Lung microvascular endothelial cell (primary cell): ENCODE measurements around the gene GUCY2D. TPM values are rescaled to one million over a fixed set of nuclear protein-coding genes. Genes with fewer than 3 reads are reported as not detected.
A peak's percentile ranks its signal among the peaks of the same experiment; 100 is the strongest.
"Not testable (repeated sequence)": the region's sequence is repeated elsewhere in the genome, so short reads cannot be mapped to it uniquely, and the experiment has no call there.

Source experiments
- DNase-seq, 2 donors: peaks; one replicate each; pipeline versions ENCODE4 v3.0.0 to v3.0.0-alpha.2; 2010; ENCODE audit warnings: low read depth in 2 of 2
- total RNA-seq: library from RNA; depleted of rRNA; stranded (reverse); fragments of >200 nt; gene quantifications from 2 replicates; pipeline ENCODE4 v1.2.1, GENCODE V29; 2014

GUCY2D gene
- total RNA-seq = not detected in 2 replicates

DNA sequence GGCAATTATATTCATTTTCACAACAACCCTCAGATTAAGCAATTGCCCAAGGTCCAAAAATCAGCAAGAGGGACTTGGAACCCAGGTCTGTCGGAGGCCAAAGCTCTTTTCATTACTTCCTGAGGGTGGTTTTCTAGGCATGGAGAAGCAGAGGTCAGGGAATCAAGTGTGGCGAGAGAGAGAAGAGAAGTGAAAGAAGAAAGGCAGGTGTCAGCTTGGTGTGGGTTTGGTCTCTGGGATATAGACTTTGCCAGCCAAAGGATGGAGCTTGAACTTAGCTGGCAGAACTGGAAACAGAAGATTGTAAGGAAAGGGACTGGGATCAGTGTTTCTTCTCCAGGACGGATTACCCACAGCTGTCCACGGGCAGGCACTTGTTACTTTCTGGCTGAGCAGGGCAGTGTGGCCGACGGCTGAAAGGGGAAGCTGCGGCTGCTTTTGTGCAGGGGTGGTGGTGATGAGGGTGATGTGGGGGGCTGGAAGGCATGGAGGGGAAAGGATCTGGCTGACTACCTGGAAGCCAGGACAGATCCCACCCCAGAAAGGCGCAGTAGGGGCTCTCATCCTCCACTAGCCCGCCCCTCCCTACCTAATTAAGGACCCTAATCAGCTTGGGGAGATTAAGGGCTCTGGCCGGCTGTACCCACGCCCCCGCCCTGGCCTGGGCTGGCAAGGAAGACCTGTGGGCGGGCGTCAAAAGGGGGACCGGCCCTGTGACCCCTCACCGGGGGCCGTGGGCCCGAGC, at the start of gene GUCY2D:
TSS of gene GUCY2D (plus strand) at position 640 of the 745 bp plus-strand sequence. CDS start 433 bp downstream, outside the sequence.
- DNase-seq = no peak

DNA sequence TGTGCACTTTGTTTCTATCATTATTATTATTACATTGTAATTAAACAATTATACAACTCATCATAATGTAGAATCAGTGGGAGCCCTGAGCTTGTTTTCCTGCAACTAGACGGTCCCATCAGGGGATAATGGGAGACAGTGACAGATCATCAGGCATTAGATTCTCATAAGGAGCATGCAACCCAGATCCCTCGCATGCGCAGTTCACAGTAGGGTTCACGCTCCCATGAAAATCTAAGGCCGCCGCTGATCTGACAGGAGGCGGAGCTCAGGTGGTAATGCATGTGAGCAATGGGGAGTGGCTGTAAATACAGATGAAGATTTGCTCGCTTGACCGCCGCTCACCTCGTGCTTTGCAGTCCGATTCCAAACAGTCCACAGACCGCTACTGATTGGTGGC, 49.1 kb upstream of the GUCY2D start:
- DNase-seq = not testable (repeated sequence)

DNA sequence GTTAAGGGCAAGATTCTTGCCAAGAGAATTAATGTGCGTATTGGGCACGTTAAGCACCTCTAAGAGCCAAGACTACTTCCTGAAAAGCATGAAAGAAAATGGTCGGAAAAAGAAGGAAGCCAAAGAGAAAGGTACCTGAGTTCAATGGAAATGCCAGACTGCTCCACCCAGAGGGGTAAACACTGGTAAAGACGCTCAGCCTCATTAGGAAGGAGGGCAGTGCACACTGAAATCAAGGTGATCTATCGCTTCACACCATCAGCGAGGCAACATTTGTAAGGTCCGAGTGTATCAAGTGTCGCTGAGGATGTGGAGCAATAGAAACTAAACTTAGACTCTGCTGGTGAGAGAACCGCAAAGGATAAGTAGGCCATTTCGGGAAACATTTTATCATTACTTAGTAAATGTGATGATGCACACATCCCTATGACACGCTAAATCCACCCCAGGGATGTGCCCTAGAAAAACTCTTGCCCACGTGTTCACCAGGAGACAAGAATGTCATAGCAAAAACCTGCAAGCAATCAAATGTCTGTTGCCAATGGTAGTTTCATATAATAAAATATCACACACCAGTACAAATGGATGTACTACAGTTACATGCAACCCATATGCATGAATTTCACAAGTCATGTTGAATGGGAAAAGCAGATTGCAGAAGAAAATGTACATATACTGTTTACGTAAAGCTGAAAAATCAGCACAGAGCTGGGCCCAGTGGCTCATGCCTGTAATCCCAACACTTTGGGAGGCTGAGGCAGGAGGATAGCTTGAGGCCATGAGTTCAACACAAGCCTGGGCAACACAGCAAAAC, 46.8 kb upstream of the GUCY2D start:
- DNase-seq = no peak

DNA sequence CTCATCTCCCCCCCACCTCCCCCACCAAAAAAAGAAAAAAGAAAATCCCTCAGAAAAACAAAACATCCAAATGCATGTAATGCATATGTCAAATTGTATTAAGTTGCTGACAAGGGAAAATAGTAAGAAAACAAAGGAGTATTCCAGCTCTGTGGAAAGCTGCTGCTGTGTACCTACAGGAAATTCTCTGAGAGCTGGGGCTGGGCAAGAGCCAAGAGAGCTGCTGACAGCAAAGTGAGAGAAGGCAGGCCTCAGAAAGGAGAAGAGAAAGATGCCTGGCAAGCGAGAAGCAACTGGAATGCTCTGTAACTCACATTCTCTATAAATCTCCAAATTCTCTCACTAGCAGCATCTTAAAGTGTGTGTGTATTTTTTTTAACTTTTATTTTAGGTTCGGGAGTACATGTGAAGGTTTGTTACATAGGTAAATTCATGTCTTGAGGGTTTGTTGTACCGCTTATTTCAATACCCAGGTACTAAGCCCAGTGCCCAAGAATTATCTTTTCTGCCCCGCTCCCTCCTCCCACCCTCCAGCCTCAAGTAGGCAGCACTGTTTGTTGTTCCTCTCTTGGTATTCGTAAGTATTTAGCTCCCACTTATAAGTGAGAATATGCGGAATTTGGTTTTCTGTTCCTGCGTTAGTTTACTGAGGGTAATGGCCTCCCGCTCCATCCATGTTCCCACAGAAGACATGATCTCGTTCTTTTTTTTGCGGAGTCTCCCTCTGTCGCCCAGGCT, 46.0 kb upstream of the GUCY2D start:
- DNase-seq = peak; percentile 2 to 43

GRCh38 chr17:7959503-7960253, 42.7 kb upstream of the GUCY2D start:
- DNase-seq = no peak

DNA sequence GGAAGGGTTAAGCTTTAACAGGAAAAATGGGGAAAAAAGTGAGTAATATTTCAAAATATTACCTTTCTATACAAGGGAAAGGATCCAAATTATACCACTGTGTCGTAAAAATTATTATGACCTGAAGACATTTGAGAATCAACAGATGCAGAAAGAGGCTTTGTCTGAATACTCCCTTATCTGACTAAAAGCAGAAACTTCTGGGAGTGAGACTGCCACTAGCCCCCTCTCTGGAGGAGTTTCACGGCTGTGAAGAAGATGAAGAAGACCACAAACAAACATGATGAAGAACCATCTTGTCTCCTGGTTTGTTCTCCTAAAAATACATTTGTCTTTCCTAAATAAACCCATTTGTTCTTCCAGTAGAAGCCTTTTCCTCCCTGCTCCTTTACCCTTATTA, 41.0 kb upstream of the GUCY2D start:
- DNase-seq = no peak

DNA sequence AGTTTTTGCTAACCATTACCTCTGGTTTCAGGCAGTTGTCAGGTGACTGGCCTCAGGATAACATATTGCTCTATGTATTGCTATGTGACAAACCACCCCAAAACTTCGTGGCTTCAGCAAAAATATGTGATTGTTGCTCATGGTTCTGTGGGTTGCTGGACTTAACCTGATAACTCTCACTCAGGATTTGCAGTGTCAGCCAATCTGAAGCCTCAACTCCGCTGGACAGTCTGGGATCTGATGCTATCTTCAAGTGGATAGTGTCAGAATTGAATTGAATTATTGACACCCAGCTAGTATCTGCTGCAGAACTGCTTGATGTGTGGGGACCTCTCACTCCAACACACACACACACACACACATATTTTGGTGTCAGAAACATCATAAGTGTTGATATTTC, 34.7 kb upstream of the GUCY2D start:
- no peak for DNase-seq

DNA sequence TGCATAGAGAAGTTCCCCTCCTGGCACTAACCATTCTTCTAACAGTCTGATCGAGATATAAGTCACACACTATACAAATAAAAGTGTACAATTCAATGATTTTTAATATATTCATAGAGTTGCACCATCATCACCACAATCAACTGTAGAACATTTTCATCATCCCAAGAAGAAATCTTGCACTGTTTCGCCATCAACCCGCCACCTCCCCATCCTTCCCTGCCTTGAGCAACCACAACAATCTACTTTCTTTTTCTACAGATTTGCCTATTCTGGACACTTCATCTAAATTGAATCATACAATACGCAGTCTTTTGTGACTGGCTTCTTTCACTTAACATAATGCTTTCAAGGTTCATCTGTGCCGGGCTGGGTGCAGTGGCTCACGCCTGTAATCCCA, 33.0 kb upstream of the GUCY2D start:
- DNase-seq = no peak

DNA sequence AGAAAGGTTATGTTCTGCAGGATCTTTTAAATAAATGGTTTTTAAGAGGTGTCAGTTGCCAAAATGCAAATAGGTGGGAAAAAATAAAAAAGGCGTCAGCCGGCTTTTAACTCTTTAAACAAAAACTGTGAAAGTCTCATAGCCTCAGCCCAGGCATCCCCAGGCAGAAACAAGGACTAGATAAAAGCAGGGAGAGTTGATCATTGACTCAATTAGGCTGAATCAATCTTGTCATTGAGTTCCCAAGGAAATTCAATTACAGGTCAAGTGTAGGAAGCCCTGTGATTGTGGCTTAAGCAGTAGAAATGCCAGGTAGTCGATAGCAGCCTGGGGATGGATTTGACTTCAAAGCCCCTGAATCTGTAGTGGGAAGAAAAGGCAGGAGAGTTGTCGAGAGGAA, 30.8 kb upstream of the GUCY2D start:
- no peak for DNase-seq

GRCh38 chr17:7972131-7972785, 30.2 kb upstream of the GUCY2D start:
- DNase-seq = peak; percentile 7 to 9

GRCh38 chr17:7974638-7975131, 27.7 kb upstream of the GUCY2D start:
- no peak for DNase-seq

DNA sequence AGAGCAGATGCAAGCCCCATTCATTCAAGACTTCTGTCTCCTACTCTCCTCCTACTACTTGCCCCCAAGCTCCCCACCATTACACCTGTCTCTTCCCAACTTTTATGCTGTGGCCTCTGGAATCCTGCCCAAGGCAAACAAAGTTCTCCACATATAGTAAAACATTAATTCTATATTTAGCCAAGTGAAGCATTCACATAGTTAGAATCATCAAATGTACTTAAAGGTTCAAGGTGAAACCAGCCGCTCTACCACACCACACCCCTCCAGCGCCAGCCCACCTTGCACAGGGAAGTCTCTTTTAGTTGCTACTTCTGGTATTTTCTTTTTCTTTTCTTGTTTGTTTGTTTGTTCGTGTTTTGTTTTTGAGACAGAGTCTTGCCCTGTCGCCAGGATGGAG, 25.4 kb upstream of the GUCY2D start:
- no peak for DNase-seq

DNA sequence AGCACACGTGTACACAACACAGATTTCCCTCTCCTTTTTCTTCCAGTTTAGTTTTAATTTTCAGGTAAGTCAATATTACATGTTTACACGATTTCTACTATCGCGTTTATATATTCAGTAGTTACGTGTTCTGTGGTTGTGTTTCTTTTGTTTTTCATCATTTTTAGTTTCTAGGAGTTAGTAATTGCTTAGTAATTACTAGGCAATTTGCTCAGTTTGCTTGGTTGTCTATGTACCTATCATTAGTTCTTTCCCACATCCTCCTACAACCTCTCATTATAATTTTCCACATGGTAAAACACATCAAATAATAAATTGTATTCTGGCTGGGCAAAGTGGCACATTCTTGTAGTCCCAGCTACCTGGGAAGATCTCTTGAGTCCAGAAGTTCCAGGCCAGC, 24.6 kb upstream of the GUCY2D start:
- DNase-seq = no peak

GRCh38 chr17:7982173-7982572, 20.2 kb upstream of the GUCY2D start:
- DNase-seq = peak in 1 of 2 donors; percentile 62

DNA sequence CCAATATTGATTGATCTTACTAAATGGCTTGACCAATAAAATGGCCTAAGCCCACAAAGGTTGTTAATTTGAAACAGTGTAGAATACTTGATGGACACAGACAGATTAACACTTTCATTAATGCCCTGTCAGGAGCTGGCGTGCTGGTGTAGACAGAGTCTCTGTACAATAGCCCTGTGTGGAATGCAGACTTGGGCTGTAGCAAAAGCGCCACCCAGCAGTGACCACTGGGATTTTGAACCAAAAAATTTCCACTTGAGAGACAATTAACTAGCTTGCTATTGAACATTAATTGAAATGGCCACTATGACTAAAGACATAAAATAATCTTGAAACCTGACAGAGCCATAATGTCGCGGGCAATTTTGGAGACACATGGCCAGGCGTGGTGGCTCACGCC, 19.7 kb upstream of the GUCY2D start:
- DNase-seq = peak; percentile 50 to 60

GRCh38 chr17:7984904-7985303, 17.5 kb upstream of the GUCY2D start:
- no peak for DNase-seq

DNA sequence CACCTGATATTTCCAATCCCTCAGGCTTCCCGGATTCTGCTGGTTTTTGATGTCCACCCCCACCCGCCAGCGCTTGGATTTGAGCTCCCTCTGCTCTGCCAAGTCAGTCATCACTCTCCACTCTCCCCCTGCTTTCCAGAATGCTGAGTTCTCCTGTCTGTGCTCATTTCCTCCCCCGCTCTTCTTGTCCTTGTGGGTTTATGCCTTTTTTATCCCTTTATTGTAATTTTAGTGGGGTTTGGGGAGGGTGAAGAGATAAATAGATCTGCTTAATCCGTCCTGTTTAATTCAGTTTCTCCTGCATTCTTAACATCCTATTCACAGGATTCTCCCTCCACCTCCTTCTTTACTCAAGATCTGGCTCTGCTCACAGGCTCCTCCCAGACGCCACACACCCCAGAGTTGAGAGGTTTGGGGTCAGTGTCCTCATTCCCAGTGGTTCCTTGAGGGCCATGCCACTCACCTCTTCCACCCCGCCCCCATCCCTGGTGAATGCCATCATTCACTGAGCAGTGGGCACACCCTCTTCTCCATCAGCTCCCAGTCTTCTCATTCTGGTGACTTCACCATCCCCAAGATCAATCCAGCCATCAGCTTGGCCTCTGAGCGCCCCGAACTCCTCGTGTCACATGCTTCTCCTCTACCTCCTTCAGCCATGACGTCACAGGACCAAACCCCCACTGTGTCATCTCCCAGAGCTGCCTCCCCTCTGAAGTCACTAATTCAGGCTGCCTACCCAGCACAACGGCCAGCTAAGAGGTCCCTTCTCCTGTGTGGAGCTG, 15.1 kb upstream of the GUCY2D start:
- DNase-seq = no peak

GRCh38 chr17:7988750-7989178, 13.7 kb upstream of the GUCY2D start:
- DNase-seq = peak; percentile 83 to 86

DNA sequence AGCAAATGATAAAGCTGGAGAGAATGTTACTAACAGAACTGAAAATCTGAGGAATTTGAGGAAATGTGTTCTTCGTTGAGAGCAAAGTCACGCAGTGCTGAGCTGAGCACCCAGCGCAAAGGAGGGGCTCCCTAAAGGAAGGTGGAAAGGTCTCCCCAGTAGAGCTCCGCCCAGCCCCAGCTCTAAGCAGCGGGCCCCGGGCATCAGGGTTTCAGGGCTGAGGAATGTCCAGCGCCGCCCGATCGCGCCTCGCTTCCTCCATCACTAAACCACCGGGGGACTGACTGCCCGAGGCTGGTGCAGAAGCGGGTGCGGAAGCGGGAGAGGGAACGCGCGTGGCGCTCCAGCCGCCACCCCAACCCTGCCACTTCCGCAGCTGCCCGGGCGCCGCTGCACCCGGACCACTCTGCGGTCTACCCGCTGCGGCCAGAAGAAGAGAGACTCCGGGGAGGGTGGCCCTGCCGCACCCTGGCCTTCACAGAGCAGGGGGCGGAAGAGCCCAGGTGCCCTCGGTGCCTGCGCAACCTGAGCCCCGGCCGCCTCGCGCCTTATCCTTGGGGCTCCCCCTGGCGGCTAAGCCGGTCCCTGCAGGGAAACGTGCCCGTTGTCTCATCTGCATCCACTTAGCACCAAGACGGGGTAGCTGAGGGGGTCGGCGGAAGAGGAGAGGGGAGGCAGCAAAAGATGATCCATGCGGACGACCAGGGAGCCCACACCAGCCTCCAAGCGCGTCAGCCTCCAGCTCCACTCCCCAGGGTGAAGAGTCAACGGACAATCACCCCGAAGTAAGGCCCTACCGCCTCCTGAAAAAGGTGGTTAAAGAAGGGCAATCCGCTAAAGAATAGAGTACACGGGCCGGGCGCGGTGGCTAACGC, 12.4 kb upstream of the GUCY2D start:
- peak; percentile 52 to 66 for DNase-seq
